CD4-positive, alpha-beta T cell (primary cell): ENCODE data around the gene INKA1. TPM values are rescaled to one million over a fixed set of nuclear protein-coding genes. Genes with fewer than 3 reads are reported as not detected.

Experiments used
- ATAC-seq: fragments of 200-7000 bp; cut with Tn5 transposase; one replicate; pipeline ENCODE4 v1.10.0; 2022; ENCODE audit warnings: mild to moderate bottlenecking; ENCODE audit not compliant: poor library complexity
- CTCF ChIA-PET: fragments of 350-600 bp; sonication (Branson Sonifier 250); formaldehyde crosslinking; loops from one replicate; lab custom pipeline; 2021; ENCODE audit warnings: antibody characterized with exemption, inconsistent platforms; lab: Charles Lee
- POLR2A ChIA-PET: fragments of 350-600 bp; sonication (Branson Sonifier 250); formaldehyde crosslinking; loops from one replicate; lab custom pipeline; 2021; ENCODE audit warnings: antibody characterized with exemption, inconsistent platforms; lab: Charles Lee
- DNase-seq, 14 experiments: peaks; one replicate each; pipeline ENCODE4 v3.0.0-alpha.2; 2013 to 2020; ENCODE audit warnings: mixed read lengths in 2 of 14
- H3K27ac ChIP-seq, 2 donors: one replicate each; pipeline versions ENCODE4 v1.5.1 to v1.7.0; 2013; ENCODE audit warnings: low read length in 2 of 2, low read depth in 1 of 2, mild to moderate bottlenecking in 1 of 2
- H3K27me3 ChIP-seq, 2 experiments: 1 replicate in 1 of 2; 2 replicates in 1 of 2; pipeline versions ENCODE4 v1.6.1 to v1.7.0; 2013; ENCODE audit warnings: low read length in 2 of 2, control low read depth in 1 of 2, mild to moderate bottlenecking in 1 of 2, moderate library complexity in 1 of 2; ENCODE audit not compliant: insufficient read depth in 2 of 2, control insufficient read depth in 1 of 2
- H3K36me3 ChIP-seq: one replicate; pipeline ENCODE4 v1.6.1; 2013; ENCODE audit warnings: low read length, control low read depth; ENCODE audit not compliant: insufficient read depth
- H3K4me1 ChIP-seq: one replicate; pipeline ENCODE4 v1.6.1; 2013; ENCODE audit warnings: low read length, control low read depth; ENCODE audit not compliant: insufficient read depth
- H3K4me3 ChIP-seq: one replicate; pipeline ENCODE4 v1.5.1; 2013; ENCODE audit warnings: mild to moderate bottlenecking, low read length, moderate library complexity
- H3K9me3 ChIP-seq, 2 experiments: 1 replicate in 1 of 2; 2 replicates in 1 of 2; pipeline versions ENCODE4 v1.6.1 to v1.7.0; 2013; ENCODE audit warnings: low read length in 2 of 2, mild to moderate bottlenecking in 2 of 2, control low read depth in 1 of 2, moderate library complexity in 1 of 2; ENCODE audit not compliant: control insufficient read depth in 1 of 2, insufficient read depth in 1 of 2
- H3K27ac Mint-ChIP-seq: one replicate; pipeline ENCODE4 v1.8.0; 2020; ENCODE audit warnings: mixed read lengths
- H3K27me3 Mint-ChIP-seq: one replicate; pipeline ENCODE4 v1.8.0; 2021; ENCODE audit warnings: mixed read lengths
- H3K36me3 Mint-ChIP-seq: one replicate; pipeline ENCODE4 v1.8.0; 2021; ENCODE audit warnings: low read depth, mixed read lengths
- H3K4me1 Mint-ChIP-seq: one replicate; pipeline ENCODE4 v1.8.0; 2021; ENCODE audit warnings: low read depth, mixed read lengths
- H3K4me3 Mint-ChIP-seq: one replicate; pipeline ENCODE4 v1.8.0; 2020; ENCODE audit warnings: mild to moderate bottlenecking, mixed read lengths
- H3K9me3 Mint-ChIP-seq: one replicate; pipeline ENCODE4 v1.8.0; 2020; ENCODE audit warnings: mixed read lengths
- intact Hi-C, 2 experiments: fragments of 100-400 bp; cut with DNase I in 1 of 2; cut with micrococcal nuclease in 1 of 2; formaldehyde crosslinking; loops; one replicate each; pipeline versions ENCODE4 v1.15.1 to v1.9.0; 2023 to 2025; cut with DNase I, micrococcal nuclease
- total RNA-seq, 174 experiments: library from RNA in 2 of 174; stranded (reverse) in 2 of 174; gene quantifications; one replicate each; pipeline ENCODE4 v1.2.3 and lab custom pipeline; 2021 to 2026
- TF ChIP-seq, protein P1 (sequence below): fragments of 200-600 bp; IDR thresholded peaks from one replicate; pipeline ENCODE4 v1.8.0; 2022; ENCODE audit warnings: antibody characterized with exemption, mild to moderate bottlenecking

Gene INKA1
- total RNA-seq, 2 experiments from 2014 or later = 0.85 to 0.87 TPM

DNA sequence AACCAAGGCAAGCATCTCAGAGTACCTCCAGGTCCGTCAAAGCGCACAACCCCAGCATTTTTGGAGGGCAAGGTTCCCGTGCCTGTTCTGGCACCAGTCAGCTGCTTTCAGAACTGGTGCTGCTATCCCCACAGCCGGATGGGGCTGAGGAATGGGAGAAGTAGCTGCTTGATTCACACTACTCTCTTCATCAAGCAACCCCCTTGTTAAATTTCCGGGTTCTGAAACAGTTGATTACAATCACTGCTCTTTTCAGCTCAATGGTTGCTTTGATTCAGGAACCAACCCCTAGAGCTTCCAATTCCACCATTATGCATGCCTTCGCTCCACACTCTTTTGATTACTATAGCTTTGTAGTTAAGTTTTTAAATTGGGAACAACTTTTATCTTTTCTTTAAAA is 23.0 kb downstream of the INKA1 start:
- no peak overlapping the region for H3K4me3 Mint-ChIP-seq
- H3K4me1 Mint-ChIP-seq = no peaks in the 10 kb centered on the region
- Histone ChIP-seq H3K27ac (no peak overlapping the region), H3K36me3 (peaks cover 3% of the 10 kb centered on the region), H3K9me3 (no peaks in the 10 kb centered on the region), H3K4me1 (no peaks in the 10 kb centered on the region), H3K4me3 (no peak overlapping the region), H3K27me3 (no peaks in the 10 kb centered on the region)
- no peaks in the 10 kb centered on the region for H3K36me3 Mint-ChIP-seq
- no peaks in the 10 kb centered on the region for H3K27me3 Mint-ChIP-seq
- CTCF ChIA-PET = interaction anchor here (1.2 to 2.4 kb wide), 2 partner anchors 13 to 23 kb away, joined by 3 to 9 read pairs; no protein-coding TSS in a partner anchor
- intact Hi-C loops = no loop called here
- no peak overlapping the region for H3K27ac Mint-ChIP-seq
- TF ChIP-seq, protein P1, sequence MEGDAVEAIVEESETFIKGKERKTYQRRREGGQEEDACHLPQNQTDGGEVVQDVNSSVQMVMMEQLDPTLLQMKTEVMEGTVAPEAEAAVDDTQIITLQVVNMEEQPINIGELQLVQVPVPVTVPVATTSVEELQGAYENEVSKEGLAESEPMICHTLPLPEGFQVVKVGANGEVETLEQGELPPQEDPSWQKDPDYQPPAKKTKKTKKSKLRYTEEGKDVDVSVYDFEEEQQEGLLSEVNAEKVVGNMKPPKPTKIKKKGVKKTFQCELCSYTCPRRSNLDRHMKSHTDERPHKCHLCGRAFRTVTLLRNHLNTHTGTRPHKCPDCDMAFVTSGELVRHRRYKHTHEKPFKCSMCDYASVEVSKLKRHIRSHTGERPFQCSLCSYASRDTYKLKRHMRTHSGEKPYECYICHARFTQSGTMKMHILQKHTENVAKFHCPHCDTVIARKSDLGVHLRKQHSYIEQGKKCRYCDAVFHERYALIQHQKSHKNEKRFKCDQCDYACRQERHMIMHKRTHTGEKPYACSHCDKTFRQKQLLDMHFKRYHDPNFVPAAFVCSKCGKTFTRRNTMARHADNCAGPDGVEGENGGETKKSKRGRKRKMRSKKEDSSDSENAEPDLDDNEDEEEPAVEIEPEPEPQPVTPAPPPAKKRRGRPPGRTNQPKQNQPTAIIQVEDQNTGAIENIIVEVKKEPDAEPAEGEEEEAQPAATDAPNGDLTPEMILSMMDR = no peak
- no peaks in the 10 kb centered on the region for H3K9me3 Mint-ChIP-seq
- ATAC-seq (no peak), DNase-seq (no peak)
- POLR2A ChIA-PET = interaction anchor here (0.7 kb wide), 1 partner anchor 1441 kb away, joined by 4 read pairs; no protein-coding TSS in a partner anchor

DNA sequence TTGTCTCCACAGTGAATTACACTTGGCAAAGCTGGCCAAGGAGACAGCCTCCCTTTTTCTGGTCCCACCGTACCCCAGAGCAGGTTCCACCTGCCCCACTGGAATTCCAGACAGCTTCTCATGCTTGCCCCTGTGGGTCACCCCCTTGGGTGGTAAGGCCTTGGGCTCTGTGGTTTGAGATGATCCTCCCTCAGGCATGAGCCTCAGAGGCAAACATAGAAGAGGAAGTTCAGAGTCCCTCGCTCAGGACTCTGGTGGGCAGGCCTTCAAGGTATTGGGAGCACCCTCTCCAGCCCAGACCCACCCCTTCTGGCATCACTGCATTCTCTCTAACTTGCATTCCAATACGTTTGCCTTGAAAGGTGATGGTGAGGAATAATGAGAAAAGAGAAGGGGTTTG is 28.3 kb downstream of the INKA1 start:
- Mint-ChIP-seq H3K27me3 (no peaks in the 10 kb centered on the region), H3K27ac (no peak overlapping the region), H3K4me1 (no peaks in the 10 kb centered on the region), H3K36me3 (no peaks in the 10 kb centered on the region), H3K4me3 (no peak overlapping the region), H3K9me3 (no peaks in the 10 kb centered on the region)
- intact Hi-C loops = loop anchor here in 1 of 2 experiments (1.0 kb wide), 1 partner anchor 17 kb away; no protein-coding TSS in a partner anchor
- Histone ChIP-seq H3K36me3 (peaks cover 7% of the 10 kb centered on the region), H3K4me3 (no peak overlapping the region), H3K27ac (no peak overlapping the region), H3K27me3 (no peaks in the 10 kb centered on the region), H3K4me1 (no peaks in the 10 kb centered on the region), H3K9me3 (no peaks in the 10 kb centered on the region)
- TF ChIP-seq, protein P1 = no peak
- ATAC-seq (no peak), DNase-seq (no peak)
- POLR2A ChIA-PET = no interaction called here
- CTCF ChIA-PET = no interaction called here

DNA sequence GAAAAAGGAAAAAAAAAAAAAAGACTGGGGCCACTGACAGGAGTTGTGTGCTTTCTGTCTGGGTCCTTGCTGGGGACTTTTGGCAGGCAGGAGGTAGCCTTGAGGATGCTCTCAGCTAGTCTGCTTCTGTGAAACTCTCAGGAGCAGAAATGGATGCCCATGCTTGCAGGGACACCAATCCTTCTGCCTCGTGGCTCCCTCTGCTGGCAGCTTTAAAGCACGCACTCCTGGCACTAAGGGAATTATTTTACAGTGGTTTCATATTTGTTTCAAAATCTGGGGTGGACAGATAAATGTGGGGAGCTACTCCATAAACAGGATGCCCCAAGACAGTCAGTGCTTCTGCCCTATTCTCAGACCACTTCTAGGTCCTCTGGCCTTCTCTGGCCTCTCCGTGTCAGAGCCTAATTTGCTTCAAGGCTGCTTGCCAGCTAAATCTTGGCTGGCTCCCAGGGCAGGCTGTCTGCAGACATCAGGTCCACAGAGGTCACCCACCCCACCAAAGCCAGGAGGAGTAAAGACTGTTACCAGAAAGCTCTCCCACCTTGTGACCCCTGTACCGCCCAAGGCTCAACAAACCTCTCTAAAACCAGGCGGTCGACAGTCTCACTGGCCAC is 36.2 kb downstream of the INKA1 start:
- Histone ChIP-seq H3K36me3 (no peaks in the 10 kb centered on the region), H3K27me3 (no peaks in the 10 kb centered on the region), H3K4me1 (peaks cover 3% of the 10 kb centered on the region), H3K9me3 (no peaks in the 10 kb centered on the region), H3K27ac (no peak overlapping the region), H3K4me3 (no peak overlapping the region)
- intact Hi-C loops = loop anchor here (1.0 to 2.0 kb wide), 4 partner anchors 37 to 300 kb away; no protein-coding TSS in a partner anchor
- no peak overlapping the region for H3K27ac Mint-ChIP-seq
- POLR2A ChIA-PET = interaction anchor here (0.7 to 2.3 kb wide), 4 partner anchors 34 to 299 kb away, joined by 3 to 62 read pairs (median 5); partner anchors contain the start of genes INKA1 and MON1A
- no peaks in the 10 kb centered on the region for H3K4me1 Mint-ChIP-seq
- no peaks in the 10 kb centered on the region for H3K9me3 Mint-ChIP-seq
- no peaks in the 10 kb centered on the region for H3K27me3 Mint-ChIP-seq
- ATAC-seq (peak; percentile 99), DNase-seq (peak; percentile 73 to 91 (median 79))
- TF ChIP-seq, protein P1 = peak; percentile 84
- CTCF ChIA-PET = interaction anchor here (0.5 to 4.2 kb wide), 24 partner anchors 11 to 300 kb away, joined by 3 to 103 read pairs (median 4); partner anchors contain the start of genes AMIGO3, CDHR4, INKA1 and RBM6
- no peak overlapping the region for H3K4me3 Mint-ChIP-seq
- H3K36me3 Mint-ChIP-seq = no peaks in the 10 kb centered on the region
